Measurements from ENCODE around the gene IDH3A.

- TF ChIP-seq POLR2AphosphoS5 (IDR thresholded peaks at IDR 0.05; ENCODE audit: insufficient read depth in 1 of 2, low read depth in 1 of 2) (no peak), CTCF (IDR thresholded peaks at IDR 0.05) (no peak), POLR2A (IDR thresholded peaks at IDR 0.05) (no peak)
These were observed 30.2 kb downstream of the IDH3A start for GRCh38 chr15:78179286-78179840.
